Endothelial cell of umbilical vein (primary cell): ENCODE measurements around the gene NDUFB10. TPM values are rescaled to one million over a fixed set of nuclear protein-coding genes. Genes with fewer than 3 reads are reported as not detected.

Source experiments
- BruUV-seq: library from RNA; stranded (reverse); fragments of 400-500 nt; replicated peaks from 2 replicates; lab custom pipeline; 2021; lab: Mats Ljungman, UMichigan
- CTCF ChIA-PET: fragments of 300-600, 350-600 bp; sonication (Branson Sonifier 250); formaldehyde crosslinking; loops from one replicate; lab custom pipeline; 2021; ENCODE audit warnings: antibody characterized with exemption, inconsistent platforms; lab: Charles Lee
- POLR2A ChIA-PET: fragments of 300-600, 350-600 bp; sonication (Branson Sonifier 250); formaldehyde crosslinking; loops from one replicate; lab custom pipeline; 2021; ENCODE audit warnings: antibody characterized with exemption, inconsistent platforms; lab: Charles Lee
- DNase-seq: peaks from one replicate; pipeline ENCODE4 v3.0.0-alpha.2; 2011; ENCODE audit warnings: low read depth, low spot score
- FAIRE-seq: peaks from 2 replicates; lab custom pipeline; 2011; peaks lifted over from hg19 to GRCh38; lab: Jason Lieb, UNC
- H2AFZ ChIP-seq: 2 replicates; pipeline ENCODE4 v1.6.0; 2012; ENCODE audit warnings: low read depth, low read length, control low read depth, inconsistent platforms
- H3K27ac ChIP-seq: 2 replicates; pipeline ENCODE4 v1.5.1; 2011; ENCODE audit warnings: low read depth, mild to moderate bottlenecking, control low read depth, low read length, moderate library complexity; ENCODE audit not compliant: insufficient read depth
- H3K27me3 ChIP-seq, 2 experiments: 2 replicates each; pipeline versions ENCODE4 v1.6.0 to v1.6.1; 2011; ENCODE audit warnings: low read length in 2 of 2, mixed read lengths in 1 of 2; ENCODE audit not compliant: control insufficient read depth in 2 of 2, insufficient read depth in 2 of 2
- H3K36me3 ChIP-seq, 2 experiments: 2 replicates in 1 of 2; 3 replicates in 1 of 2; pipeline ENCODE4 v1.5.1; 2011; ENCODE audit warnings: low read length in 2 of 2, mild to moderate bottlenecking in 1 of 2, moderate library complexity in 1 of 2; ENCODE audit not compliant: control insufficient read depth in 2 of 2, insufficient read depth in 2 of 2; ENCODE audit errors: extremely low read depth in 1 of 2
- H3K4me1 ChIP-seq: 3 replicates; pipeline ENCODE4 v1.5.1; 2011; ENCODE audit warnings: mild to moderate bottlenecking, low read length; ENCODE audit not compliant: control insufficient read depth, insufficient read depth; ENCODE audit errors: extremely low read depth
- H3K4me2 ChIP-seq: 2 replicates; pipeline ENCODE4 v1.6.1; 2011; ENCODE audit warnings: low read length, control low read depth, mixed read lengths; ENCODE audit not compliant: insufficient read depth
- H3K4me3 ChIP-seq, 3 experiments: fragments of 200-600 bp in 1 of 3; sonication (generic), shearing (Covaris generic) in 1 of 3; replicated peaks in 1 of 3; 2 replicates each; pipeline ENCODE4 v1.5.1; 2011 to 2016; ENCODE audit warnings: control low read depth in 3 of 3, low read length in 3 of 3, mild to moderate bottlenecking in 2 of 3, inconsistent platforms in 1 of 3, low read depth in 1 of 3, moderate library complexity in 1 of 3; ENCODE audit not compliant: insufficient read depth in 1 of 3
- H3K79me2 ChIP-seq: 2 replicates; pipeline ENCODE4 v1.6.0; 2012; ENCODE audit warnings: low read length, inconsistent platforms; ENCODE audit not compliant: control insufficient read depth, insufficient read depth
- H3K9ac ChIP-seq: replicated peaks from 2 replicates; pipeline ENCODE3; 2011; ENCODE audit warnings: low read length, control low read depth; ENCODE audit not compliant: insufficient read depth; ENCODE audit errors: extremely low read depth
- H3K9me1 ChIP-seq: replicated peaks from 3 replicates; pipeline ENCODE4 v1.6.0; 2011; ENCODE audit warnings: mild to moderate bottlenecking, low read length; ENCODE audit not compliant: control insufficient read depth, insufficient read depth; ENCODE audit errors: extremely low read depth
- H3K9me3 ChIP-seq: replicated peaks from 2 replicates; pipeline ENCODE4 v1.5.1; 2012; ENCODE audit warnings: low read length, inconsistent platforms; ENCODE audit not compliant: control insufficient read depth, insufficient read depth
- H4K20me1 ChIP-seq: replicated peaks from 2 replicates; pipeline ENCODE3; 2011; ENCODE audit warnings: mild to moderate bottlenecking, low read length; ENCODE audit not compliant: control insufficient read depth, insufficient read depth; ENCODE audit errors: extremely low read depth
- EZH2 ChIP-seq: IDR thresholded peaks from 2 replicates; pipeline ENCODE4 v1.6.1; 2012; ENCODE audit warnings: borderline replicate concordance, low read depth, mild to moderate bottlenecking, moderate library complexity, low read length, inconsistent platforms; ENCODE audit not compliant: severe bottlenecking
- FOS ChIP-seq: IDR thresholded peaks from 2 replicates; pipeline ENCODE4 v1.6.1; 2011; ENCODE audit warnings: mild to moderate bottlenecking, low read length, moderate library complexity, borderline replicate concordance; ENCODE audit not compliant: insufficient read depth
- GATA2 ChIP-seq: IDR thresholded peaks from 2 replicates; pipeline ENCODE4 v1.7.0; 2011; ENCODE audit warnings: low read depth, mild to moderate bottlenecking, moderate library complexity, mixed read lengths, low read length; ENCODE audit not compliant: insufficient read length, insufficient read depth
- JUN ChIP-seq: IDR thresholded peaks from 2 replicates; pipeline ENCODE4 v1.6.1; 2011; ENCODE audit warnings: borderline replicate concordance, low read depth; ENCODE audit not compliant: insufficient read length, insufficient read depth
- MYC ChIP-seq: IDR thresholded peaks from one replicate; pipeline ENCODE4 v1.6.1; 2011; ENCODE audit warnings: mild to moderate bottlenecking, low read depth, low read length
- POLR2A ChIP-seq: IDR thresholded peaks from 2 replicates; pipeline ENCODE4 v1.6.1; 2012; ENCODE audit warnings: low read depth, mild to moderate bottlenecking, control low read depth, low read length
- POLR2AphosphoS5 ChIP-seq: IDR thresholded peaks from 2 replicates; pipeline ENCODE4 v1.6.1; 2012; ENCODE audit warnings: low read depth, mild to moderate bottlenecking, control low read depth, low read length, moderate library complexity; ENCODE audit not compliant: insufficient read depth
- dilution Hi-C: fragments of 300-500 bp; cut with MboI; formaldehyde crosslinking; loops from one replicate; pipeline ENCODE4 v1.15.0; 2019; ENCODE audit warnings: low sequenced_read_pairs; ENCODE audit not compliant: extremely low pct_ligation_motif_present
- intact Hi-C: fragments of 100-400 bp; cut with micrococcal nuclease; formaldehyde crosslinking; loops from one replicate; pipeline ENCODE4 v1.10.0; 2022
- polyA plus RNA-seq, 4 experiments: library from polyadenylated mRNA; depleted of rRNA in 3 of 4; stranded (reverse) in 3 of 4; unstranded in 1 of 4; fragments of >200 nt; gene quantifications; 2 replicates each; pipeline versions ENCODE4 v1.2.1 to v1.2.3, GENCODE V29; 2011 to 2012; ENCODE audit warnings: missing spikeins in 1 of 4
- total RNA-seq: library from RNA; stranded (reverse); gene quantifications from 2 replicates; pipeline ENCODE4 v1.2.3, GENCODE V29; 2021
- TF ChIP-seq, protein P1 (sequence below), 2 donors: IDR thresholded peaks; 1 replicate in 1 of 2; 2 replicates in 1 of 2; pipeline ENCODE4 v1.5.1; 2011; ENCODE audit warnings: low read length in 2 of 2, mild to moderate bottlenecking in 2 of 2, moderate library complexity in 2 of 2, control low read depth in 1 of 2, inconsistent platforms in 1 of 2, low read depth in 1 of 2; ENCODE audit not compliant: insufficient read depth in 1 of 2; ENCODE audit errors: extremely low read depth in 1 of 2
- TF ChIP-seq, protein P2 (sequence below): IDR thresholded peaks from 2 replicates; pipeline ENCODE4 v1.6.1; 2011; ENCODE audit not compliant: insufficient read depth, insufficient read length

The NDUFB10 gene
- total and polyA plus RNA-seq, 2 donors (not counting 3 experiments of a cell fraction or from before 2014, with no cell fraction given), result 124 to 167 TPM

DNA sequence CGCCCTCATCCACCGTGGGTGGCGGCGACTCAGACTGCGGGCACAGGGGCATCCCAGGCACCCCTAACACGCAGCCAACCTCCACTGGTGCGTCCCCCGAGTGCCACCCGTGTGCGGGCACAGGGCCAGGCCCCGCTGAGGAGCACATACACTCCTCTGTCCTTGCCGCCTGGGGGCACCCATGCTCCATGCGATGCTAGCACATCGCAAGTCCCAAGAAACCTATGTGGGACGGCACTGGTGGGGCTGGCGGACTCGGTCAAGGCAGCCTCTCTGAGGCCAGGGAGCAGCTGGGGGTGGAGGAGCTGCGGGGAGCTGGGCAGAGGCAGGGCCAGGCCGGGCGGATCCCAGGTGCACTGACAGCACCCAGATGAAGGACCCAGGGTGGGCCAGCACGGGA is 46.3 kb downstream of the NDUFB10 start:
- Histone ChIP-seq H3K27me3 (no peaks in the 10 kb centered on the region), H3K4me1 (peaks cover 48% of the 10 kb centered on the region), H4K20me1 (no peaks in the 10 kb centered on the region), H3K36me3 (peaks cover 0 to 27% of the 10 kb centered on the region in 2 experiments), H2AFZ (no peak overlapping the region), H3K4me2 (no peak overlapping the region), H3K9me3 (no peaks in the 10 kb centered on the region), H3K4me3 (no peak overlapping the region), H3K79me2 (peaks cover 72% of the 10 kb centered on the region), H3K9ac (no peak overlapping the region), H3K27ac (no peak overlapping the region), H3K9me1 (no peaks in the 10 kb centered on the region)
- BruUV-seq, result no TSS peak
- dilution Hi-C loops, result no loop called here
- DNase-seq (peak; percentile 45), FAIRE-seq (no peak)
- ChIA-PET POLR2A (no interaction called here), CTCF (interaction anchor here (0.7 to 4.0 kb wide), 5 partner anchors 15 to 246 kb away, joined by 3 to 85 read pairs (median 6); partner anchors contain the start of gene NPW)
- intact Hi-C loops, result loop anchor here (1.0 kb wide), 2 partner anchors 148 to 246 kb away; partner anchors contain the start of gene ECI1
- TF ChIP-seq FOS, result no peak
- TF ChIP-seq, protein P1, sequence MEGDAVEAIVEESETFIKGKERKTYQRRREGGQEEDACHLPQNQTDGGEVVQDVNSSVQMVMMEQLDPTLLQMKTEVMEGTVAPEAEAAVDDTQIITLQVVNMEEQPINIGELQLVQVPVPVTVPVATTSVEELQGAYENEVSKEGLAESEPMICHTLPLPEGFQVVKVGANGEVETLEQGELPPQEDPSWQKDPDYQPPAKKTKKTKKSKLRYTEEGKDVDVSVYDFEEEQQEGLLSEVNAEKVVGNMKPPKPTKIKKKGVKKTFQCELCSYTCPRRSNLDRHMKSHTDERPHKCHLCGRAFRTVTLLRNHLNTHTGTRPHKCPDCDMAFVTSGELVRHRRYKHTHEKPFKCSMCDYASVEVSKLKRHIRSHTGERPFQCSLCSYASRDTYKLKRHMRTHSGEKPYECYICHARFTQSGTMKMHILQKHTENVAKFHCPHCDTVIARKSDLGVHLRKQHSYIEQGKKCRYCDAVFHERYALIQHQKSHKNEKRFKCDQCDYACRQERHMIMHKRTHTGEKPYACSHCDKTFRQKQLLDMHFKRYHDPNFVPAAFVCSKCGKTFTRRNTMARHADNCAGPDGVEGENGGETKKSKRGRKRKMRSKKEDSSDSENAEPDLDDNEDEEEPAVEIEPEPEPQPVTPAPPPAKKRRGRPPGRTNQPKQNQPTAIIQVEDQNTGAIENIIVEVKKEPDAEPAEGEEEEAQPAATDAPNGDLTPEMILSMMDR (IDR thresholded peaks at IDR 0.05; ENCODE audit: extremely low read depth in 1 of 2, insufficient read depth in 1 of 2, low read depth in 1 of 2, low read length in 2 of 2), result peak; percentile 46 to 54

DNA sequence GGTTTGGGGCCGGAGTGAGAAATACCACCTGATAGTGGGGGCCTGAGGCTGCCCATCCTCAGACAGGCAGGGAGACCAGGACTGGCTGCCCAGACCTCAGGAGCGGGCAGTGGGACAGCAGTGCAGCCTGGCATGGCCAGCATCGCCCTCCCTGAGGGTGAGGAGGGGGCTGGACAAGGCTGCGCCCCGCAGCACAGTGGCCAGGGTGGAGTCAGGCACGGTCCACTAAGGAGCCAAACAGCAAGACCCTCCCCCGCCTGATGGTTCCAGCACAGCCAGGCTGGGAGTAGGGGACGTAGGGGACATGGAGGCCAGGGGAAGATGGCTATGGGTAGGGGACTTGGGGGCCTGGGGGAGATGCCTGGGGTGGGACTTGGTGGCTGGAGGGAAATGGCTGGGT is 47.0 kb downstream of the NDUFB10 start:
- no TSS peak for BruUV-seq
- Histone ChIP-seq H3K79me2 (peaks cover 72% of the 10 kb centered on the region), H3K27ac (no peak overlapping the region), H3K9me3 (no peaks in the 10 kb centered on the region), H2AFZ (no peak overlapping the region), H3K9ac (no peak overlapping the region), H3K36me3 (peaks cover 0 to 20% of the 10 kb centered on the region in 2 experiments), H3K9me1 (no peaks in the 10 kb centered on the region), H4K20me1 (no peaks in the 10 kb centered on the region), H3K27me3 (no peaks in the 10 kb centered on the region), H3K4me2 (no peak overlapping the region), H3K4me1 (peaks cover 48% of the 10 kb centered on the region), H3K4me3 (no peak overlapping the region)
- DNase-seq, result no peak
- TF ChIP-seq JUN, result no peak
- TF ChIP-seq, protein P2, sequence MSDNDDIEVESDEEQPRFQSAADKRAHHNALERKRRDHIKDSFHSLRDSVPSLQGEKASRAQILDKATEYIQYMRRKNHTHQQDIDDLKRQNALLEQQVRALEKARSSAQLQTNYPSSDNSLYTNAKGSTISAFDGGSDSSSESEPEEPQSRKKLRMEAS, result no peak
- TF ChIP-seq, protein P1 (IDR thresholded peaks at IDR 0.05; ENCODE audit: extremely low read depth in 1 of 2, insufficient read depth in 1 of 2, low read depth in 1 of 2, low read length in 2 of 2), result no peak
- TF ChIP-seq MYC, result no peak
- no peak for TF ChIP-seq POLR2A
- TF ChIP-seq FOS, result no peak
- TF ChIP-seq GATA2, result no peak
- no peak for TF ChIP-seq POLR2AphosphoS5
- no peak for TF ChIP-seq EZH2
- POLR2A ChIA-PET, result no interaction called here
- FAIRE-seq, result no peak
- intact Hi-C loops (no loop called here), dilution Hi-C loops (no loop called here)
- CTCF ChIA-PET, result interaction anchor here (1.4 to 4.0 kb wide), 3 partner anchors 134 to 246 kb away, joined by 3 to 85 read pairs (median 14); no protein-coding TSS in a partner anchor
